ENCODE measurements around the gene SHC2.

Gene SHC2

DNA sequence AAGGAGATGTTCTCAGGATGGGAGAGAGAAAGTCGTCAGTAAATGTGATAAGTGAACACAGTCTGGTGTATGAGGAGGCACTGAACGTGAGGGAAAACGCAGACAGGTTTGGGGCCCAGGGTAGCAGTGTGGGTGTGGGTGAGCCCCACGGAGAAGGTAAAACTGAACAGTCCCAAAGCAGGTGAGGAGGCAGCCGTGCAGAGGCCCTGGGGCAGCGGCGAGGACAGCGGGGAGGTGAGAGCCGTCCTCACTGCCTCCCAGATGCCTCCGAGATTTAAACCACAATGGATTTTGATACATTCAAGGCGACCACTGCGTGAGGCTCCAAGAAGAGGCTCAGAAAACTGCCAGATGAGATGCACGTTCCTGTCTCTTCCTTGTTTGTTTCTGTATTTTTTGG, 14.5 kb upstream of the SHC2 start:
- DNase-seq (ENCODE audit: low read depth) = no peak
- TF ChIP-seq, protein P1, sequence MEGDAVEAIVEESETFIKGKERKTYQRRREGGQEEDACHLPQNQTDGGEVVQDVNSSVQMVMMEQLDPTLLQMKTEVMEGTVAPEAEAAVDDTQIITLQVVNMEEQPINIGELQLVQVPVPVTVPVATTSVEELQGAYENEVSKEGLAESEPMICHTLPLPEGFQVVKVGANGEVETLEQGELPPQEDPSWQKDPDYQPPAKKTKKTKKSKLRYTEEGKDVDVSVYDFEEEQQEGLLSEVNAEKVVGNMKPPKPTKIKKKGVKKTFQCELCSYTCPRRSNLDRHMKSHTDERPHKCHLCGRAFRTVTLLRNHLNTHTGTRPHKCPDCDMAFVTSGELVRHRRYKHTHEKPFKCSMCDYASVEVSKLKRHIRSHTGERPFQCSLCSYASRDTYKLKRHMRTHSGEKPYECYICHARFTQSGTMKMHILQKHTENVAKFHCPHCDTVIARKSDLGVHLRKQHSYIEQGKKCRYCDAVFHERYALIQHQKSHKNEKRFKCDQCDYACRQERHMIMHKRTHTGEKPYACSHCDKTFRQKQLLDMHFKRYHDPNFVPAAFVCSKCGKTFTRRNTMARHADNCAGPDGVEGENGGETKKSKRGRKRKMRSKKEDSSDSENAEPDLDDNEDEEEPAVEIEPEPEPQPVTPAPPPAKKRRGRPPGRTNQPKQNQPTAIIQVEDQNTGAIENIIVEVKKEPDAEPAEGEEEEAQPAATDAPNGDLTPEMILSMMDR (IDR thresholded peaks at IDR 0.05; ENCODE audit: low read length, missing control alignments) = no peak
- H3K4me3 ChIP-seq (replicated peaks; ENCODE audit: low read depth, low read length) = no peak overlapping the region

DNA sequence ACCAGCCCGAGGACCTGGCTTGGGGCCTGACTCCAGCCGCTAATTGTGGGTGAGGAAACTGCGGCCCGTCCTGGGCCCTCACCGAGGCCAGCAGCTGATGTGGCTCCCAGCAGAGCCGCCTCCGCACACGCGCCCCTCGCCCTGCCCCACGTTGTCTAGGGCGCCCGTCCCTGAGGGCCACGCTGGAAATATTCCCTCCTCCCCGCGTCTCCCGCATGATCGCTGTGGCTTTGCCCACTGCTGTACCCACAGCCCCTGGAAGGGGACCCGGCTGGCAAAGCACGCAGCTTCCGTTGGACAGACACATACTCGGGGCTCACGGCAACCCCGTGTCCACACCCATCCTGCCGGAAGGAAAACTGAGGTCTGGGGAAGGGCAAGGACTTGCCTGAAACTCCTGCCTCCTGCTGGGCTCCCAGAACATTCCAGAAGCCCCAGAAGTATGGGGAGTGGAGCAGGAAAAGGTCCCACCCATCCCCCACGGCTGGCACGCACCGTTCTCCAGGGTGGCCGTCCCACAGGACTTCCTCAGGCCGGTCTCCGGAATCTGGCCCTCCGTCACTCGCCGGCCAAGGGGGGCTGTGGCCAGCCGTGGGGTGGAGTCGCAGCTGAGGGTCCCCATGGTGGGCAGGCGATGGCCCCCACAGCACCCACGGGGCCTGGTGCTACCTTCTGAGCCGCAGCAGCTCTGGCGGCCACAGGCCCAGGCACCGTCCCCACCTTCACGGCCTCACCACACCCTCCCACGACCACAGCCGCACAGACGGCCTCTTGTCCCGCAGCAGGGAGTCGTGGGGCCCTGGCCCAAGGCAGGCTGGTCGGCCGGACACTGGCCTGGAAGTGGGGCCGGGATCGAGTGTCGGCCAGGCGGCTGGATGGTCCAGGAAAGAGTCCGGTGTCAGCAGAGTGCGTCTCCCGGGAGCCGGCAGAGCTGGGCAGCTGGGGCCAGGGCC, 13.6 kb upstream of the SHC2 start:
- H3K4me3 ChIP-seq (replicated peaks; ENCODE audit: low read depth, low read length) = no peak overlapping the region
- TF ChIP-seq, protein P1 (IDR thresholded peaks at IDR 0.05; ENCODE audit: low read length, missing control alignments) = no peak

DNA sequence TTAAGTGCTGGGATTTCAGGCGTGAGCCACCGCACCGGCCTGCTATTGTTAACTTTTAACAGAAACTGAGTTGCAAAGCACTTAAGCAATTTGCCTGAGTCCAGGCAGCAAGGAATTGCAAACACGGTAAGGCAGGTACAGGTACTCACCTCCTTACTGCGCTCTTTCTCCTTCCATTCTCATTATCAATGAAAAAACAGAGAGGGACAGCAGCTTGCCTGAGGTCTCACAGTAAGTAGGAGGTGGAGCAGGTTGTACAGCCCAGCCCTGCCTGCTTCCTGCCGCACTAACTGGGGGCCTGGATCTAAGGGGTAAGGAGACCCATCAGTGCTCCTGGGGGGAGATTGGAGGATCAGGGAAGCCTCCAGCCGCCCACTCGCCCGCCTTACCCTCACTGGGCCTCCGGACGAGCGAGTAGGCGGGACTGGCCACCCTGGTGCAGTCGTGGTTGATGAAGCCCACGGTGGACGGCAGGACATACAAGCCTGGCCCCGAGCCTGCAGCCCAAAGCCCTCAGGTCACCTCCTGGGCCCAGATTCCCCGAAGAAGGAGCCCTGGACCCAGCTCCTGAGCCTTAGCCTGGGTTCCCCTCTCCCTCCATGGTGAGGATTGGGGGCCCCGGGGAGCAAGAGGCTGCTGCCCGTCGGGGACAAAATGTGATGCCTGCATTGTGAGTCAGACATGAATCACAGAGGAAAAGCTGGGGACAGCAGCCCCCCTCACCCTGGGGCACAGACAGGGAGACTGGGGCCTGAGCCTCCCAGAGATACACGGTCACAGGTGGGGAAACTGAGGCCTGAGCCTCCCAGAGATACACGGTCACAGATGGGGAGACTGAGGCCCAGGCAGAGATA, 11.4 kb upstream of the SHC2 start:
- TF ChIP-seq, protein P1 (IDR thresholded peaks at IDR 0.05; ENCODE audit: low read length, missing control alignments) = no peak
- DNase-seq (ENCODE audit: low read depth) = no peak
- no peak overlapping the region for H3K4me3 ChIP-seq (replicated peaks; ENCODE audit: low read depth, low read length)

More for the DNA sequence above, 13.6 kb upstream of the SHC2 start:
- DNase-seq (ENCODE audit: low read depth) = no peak

DNA sequence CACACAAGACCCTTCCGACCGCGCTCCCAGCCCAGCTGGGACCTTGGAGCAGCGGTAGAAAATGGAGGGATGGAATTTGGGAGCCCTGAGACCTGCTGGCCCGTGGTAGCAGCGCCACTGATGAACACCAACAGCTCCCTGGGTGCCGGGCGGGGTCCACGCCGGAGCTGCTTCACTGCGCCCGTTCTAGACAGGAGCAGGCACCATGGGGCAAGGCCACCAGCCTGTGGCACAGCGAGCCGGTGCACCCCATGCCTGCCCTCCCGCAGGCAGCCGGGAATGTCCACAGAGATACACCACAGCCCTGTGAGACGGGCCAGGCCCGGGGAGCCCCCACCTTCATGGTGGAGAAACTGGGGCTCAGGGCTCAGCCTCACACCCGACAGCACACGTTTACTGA, 9.9 kb upstream of the SHC2 start:
- H3K4me3 ChIP-seq (replicated peaks; ENCODE audit: low read depth, low read length) = no peak overlapping the region
- TF ChIP-seq, protein P1 (IDR thresholded peaks at IDR 0.05; ENCODE audit: low read length, missing control alignments) = no peak
- DNase-seq (ENCODE audit: low read depth) = no peak

DNA sequence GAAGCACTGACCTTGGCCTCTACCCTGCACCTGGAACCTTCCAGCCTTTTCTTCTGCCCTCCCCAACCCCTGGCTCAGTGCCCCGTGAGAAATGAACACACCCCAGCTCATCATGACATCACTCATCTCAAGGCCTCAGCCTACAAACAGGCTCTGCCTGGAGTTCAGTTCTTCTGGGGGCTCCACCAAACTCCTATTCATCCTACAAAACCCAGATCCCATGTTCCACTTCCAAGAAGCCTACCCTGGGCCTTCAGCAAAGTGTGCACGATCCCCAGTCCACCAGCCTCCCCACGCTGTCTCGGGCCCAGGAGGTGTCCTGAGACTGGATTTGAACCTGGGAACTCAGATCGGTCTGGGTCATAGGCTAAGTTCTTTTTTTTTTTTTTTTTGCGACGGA, 9.0 kb upstream of the SHC2 start:
- DNase-seq (ENCODE audit: low read depth) = no peak
- TF ChIP-seq, protein P1 (IDR thresholded peaks at IDR 0.05; ENCODE audit: low read length, missing control alignments) = no peak
- no peak overlapping the region for H3K4me3 ChIP-seq (replicated peaks; ENCODE audit: low read depth, low read length)

DNA sequence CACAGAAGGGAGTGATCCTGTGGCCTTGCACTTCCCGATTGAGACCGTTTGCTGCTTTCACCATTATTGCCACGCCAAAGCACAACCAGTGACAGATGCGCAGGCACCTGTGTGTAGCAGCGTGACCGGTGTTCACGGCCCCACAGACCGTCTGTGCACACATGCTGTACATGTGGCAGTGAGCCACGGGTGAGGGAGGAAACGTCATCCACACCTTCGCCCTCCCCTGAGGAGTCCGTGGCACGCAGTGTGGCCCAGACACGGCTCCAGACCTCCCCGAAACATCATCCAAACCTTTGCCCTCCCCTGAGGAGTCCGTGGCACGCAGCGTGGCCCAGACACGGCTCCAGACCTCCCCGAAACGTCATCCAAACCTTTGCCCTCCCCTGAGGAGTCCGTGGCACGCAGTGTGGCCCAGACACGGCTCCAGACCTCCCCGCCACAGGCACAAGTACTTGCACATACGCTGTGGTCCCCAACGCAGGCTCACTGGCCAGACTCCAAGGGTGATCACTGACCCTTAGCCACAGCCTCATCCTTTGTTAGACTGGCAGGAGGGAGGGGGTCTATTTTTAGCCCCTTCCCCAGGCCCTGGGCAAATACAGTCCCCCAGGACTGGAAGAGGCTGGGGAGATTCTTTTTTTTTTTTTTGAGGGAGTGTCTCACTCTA, 7.9 kb upstream of the SHC2 start:
- no peak overlapping the region for H3K4me3 ChIP-seq (replicated peaks; ENCODE audit: low read depth, low read length)
- no peak for DNase-seq (ENCODE audit: low read depth)
- TF ChIP-seq, protein P1 (IDR thresholded peaks at IDR 0.05; ENCODE audit: low read length, missing control alignments) = no peak

All from fibroblast of pulmonary artery (primary cell).